HG02970 (cell line): Measurements from ENCODE around the gene CPB2.

Experiments
- ATAC-seq: cut with Tn5 transposase; IDR thresholded peaks from one replicate; pipeline ENCODE4 v1.9.1; 2021; ENCODE audit warnings: mild to moderate bottlenecking, moderate library complexity, moderate number of reproducible peaks; ENCODE audit not compliant: unreplicated experiment, low FRiP score

Gene CPB2

DNA sequence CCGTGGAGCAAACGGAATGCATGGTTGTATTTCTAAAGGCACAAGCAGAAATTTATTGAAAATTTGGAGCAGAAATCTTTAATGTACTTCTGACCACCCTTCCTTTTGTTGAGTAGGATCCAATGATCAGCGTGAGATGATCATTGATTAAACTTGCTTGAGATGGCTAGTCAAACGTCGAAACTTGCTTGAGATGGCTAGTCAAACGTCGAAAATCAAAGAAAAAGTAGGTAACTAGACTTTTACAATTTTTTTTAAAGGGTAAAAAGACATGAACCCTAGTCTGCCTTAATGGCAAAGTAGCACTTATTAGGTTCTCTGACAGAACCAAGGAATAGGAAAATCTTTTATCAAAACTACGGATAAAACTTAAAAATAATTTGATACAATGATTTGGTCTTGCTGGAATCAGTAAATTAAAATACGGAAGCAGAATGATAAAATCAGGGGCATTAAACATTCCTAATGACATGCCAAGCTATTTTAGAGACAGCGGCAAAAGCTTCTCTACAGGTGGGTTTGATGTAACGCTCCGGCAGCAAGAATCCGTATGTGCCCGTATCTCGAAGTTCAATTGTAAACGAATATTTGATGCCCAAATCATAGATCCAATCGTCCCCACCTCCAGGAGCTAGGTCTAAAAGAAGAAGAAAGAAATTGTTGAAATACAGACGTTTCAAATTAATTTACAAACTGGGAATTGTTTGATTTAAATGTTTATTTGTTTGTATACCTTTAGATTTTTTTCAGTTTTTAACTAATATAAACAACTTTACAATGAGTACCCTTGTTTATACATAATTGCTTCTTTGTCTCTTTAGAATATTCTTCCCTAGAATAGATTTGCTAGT lies 51.4 kb downstream of the CPB2 start:
- no peak for ATAC-seq

DNA sequence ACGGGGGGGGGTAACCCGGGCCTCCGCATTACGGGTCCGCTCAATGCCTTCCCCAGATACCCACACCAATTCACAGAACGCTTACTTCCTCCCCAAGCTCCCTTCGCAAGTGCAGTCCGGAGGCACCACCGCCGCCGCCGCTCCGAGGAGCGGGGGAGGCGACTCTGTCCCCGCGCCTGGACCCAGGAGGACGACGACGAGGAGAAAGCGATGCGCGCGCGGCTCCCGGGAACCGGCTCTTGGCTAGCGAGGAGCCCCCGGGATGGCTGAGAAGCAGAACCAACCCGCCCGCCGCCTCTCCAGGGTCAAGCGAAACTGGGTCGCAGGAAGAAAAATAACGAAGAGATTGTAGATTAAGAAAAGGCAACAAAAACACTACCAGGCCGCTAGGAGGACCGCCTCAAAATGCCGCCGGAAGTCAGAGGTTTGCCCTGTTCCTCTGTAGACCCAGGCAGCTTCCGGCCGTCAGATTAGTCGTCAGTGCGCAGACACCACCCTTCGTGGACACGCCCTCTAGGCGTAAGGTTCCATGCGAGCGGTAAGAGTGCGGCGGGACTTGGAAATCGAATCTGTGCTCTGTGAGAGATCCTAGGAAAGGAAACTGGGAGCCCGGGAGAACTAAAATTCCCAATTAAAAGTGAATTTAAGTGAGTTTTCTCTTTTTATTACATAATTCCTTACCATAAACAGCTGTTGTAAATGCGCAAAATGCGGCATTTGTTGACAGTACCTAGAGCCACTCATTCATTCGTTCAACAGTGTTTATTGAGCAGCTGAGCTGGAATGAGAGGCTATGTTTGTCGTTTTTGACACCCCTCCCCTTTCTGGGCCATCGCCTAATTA lies 52.3 kb downstream of the CPB2 start, which contains the start of gene ZC3H13:
TSS of gene ZC3H13 (minus strand) at position 428 of the 843 bp plus-strand sequence. CDS start 7,239 bp downstream, outside the sequence.
- ATAC-seq, result peak; percentile 96

DNA sequence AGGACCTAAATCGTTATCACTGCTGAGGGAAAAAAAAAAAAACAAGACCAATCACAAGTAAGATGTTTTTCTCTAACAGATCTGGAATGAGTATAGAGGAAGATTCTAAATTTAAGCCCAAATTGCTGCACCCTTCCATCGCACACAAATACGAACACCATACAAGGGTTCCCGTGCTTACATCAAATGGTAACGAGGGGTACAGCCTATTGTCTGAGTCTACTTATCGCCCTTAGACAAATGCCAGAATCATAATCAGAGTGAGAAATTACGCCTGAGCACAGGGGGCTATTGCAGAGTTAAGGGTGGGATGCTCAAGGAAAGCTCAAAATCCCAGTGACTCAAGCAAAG lies 52.9 kb downstream of the CPB2 start:
- no peak for ATAC-seq

GRCh38 chr13:46050771-46051170 lies 54.1 kb downstream of the CPB2 start:
- no peak for ATAC-seq

DNA sequence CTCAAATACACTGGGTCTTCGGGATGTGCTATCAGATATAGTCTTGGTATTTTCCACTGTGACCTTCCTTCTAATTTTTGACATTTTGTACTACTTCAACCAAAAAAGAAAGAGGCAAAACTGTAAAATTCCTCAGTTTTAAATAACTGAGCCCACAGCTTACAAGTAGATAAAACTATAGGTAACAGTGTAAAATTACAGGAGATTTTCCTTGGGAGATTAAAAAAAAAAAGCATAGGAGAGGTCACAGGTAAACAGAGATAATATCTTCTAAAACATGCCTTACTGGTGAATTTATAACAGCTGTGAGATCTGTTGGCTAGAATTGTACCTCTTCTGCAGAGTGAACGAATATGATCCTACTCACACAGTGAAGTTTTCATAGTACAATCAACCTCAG lies 59.4 kb downstream of the CPB2 start:
- no peak for ATAC-seq

- no peak for ATAC-seq
These were observed 61.2 kb downstream of the CPB2 start for GRCh38 chr13:46043647-46044046.

- ATAC-seq, result no peak
These were observed 63.4 kb downstream of the CPB2 start for GRCh38 chr13:46041419-46041839.

DNA sequence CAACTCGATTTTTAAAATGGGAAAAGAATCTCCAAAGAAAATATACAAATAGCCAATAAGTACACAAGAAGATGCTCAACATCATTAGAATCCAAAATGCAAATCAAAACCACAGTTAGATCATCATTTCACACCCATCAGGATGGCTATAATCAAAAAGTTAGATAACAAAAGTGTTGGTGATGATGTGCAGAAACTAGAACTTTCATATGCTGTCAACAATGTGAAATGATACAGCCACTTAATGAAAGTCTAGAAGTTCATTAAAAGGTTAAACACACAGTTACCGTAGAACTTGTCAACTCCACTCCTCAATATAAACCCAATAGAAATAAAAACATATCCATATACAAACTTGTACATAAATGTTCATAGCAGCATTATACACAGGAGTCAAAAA lies 64.1 kb downstream of the CPB2 start:
- no peak for ATAC-seq

GRCh38 chr13:46039411-46040182 lies 65.2 kb downstream of the CPB2 start:
- ATAC-seq, result no peak

DNA sequence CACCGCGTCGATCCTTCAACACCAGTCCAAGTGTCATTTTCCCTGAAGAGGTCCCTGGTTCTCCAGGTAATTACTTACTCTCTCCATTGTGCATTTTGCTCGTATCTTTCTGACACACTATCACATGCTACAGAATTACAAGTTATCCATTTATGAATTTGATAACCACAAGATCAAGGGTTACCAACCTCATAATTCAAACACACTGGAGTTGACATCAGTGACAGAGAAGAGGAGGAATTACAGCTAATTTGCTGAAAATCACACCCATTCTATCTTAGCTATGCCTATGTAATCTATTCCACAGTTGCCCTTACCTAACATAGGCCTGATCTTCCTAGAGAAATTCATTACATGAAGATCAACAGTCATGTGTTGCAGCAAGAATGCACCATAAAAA lies 66.5 kb downstream of the CPB2 start:
- no peak for ATAC-seq

- no peak for ATAC-seq
These were observed 69.8 kb downstream of the CPB2 start for GRCh38 chr13:46035066-46035465.

GRCh38 chr13:46032341-46032740 lies 72.5 kb downstream of the CPB2 start:
- ATAC-seq, result no peak

DNA sequence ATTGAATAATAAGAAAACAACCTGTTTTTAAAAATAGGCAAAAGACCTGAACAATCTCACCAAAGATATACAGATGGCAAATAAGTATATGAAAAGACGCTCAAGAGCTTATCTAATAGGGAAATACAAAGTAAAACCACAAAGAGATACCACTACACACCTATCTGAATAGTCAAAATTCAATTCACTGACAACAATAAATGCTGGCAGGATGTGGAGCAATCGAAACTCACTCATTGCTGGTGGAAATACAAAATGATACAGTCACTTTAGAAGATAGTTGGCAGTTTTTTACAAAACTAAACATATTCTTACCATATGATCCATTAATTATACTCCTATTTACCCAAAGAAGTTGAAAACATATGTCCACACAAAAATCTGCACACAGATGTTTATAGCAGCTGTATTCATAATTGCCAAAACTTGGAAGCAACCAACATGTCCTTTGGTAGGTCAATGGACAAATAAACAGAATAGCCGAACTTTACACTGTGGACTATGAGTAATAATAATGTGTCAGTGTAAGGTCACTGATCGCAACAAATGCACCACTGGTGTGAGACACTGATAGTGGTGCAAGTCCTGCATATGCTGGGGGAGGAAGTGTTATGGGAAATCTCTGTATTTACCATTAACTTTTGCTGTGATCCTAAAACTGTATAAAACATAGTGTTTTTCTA lies 73.1 kb downstream of the CPB2 start:
- no peak for ATAC-seq

DNA sequence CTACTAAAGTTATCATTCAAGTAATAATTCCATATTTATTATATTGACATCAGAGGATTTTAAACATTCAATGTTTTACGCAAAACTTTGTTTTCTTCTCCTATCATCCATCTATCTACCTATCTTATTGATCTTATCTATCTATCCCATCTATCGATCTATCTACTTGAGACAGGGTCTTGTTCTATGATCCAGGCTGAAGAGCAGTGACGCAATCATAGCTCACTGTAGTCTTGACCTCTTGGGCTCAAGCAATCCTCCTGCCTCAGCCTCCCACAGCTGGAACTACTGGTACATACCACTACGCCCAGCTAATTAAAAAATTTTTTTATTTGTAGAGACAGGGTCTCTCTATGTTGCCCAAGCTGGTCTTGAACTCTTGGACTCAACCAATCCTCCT lies 79.7 kb downstream of the CPB2 start:
- ATAC-seq, result no peak

DNA sequence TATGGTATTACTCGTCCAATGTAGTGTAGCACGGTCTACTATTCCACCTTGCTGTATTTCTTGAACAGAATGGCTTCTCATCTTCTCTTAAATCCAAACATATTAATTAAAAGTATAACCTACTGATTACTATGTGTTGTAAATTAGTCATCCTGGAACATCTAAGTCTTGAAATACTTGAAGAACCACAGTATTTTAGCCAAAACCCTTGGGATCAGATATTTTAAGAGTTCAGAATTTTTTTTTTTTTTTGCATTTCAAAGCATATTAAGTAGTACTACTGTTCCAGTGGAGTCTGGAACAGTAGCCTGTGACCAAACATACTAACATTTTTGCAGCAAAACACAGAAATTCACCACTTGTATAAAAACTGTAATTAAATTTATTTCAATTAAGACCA lies 82.4 kb downstream of the CPB2 start:
- ATAC-seq, result no peak

- ATAC-seq, result no peak
These were observed 88.6 kb downstream of the CPB2 start for GRCh38 chr13:46016216-46016615.

DNA sequence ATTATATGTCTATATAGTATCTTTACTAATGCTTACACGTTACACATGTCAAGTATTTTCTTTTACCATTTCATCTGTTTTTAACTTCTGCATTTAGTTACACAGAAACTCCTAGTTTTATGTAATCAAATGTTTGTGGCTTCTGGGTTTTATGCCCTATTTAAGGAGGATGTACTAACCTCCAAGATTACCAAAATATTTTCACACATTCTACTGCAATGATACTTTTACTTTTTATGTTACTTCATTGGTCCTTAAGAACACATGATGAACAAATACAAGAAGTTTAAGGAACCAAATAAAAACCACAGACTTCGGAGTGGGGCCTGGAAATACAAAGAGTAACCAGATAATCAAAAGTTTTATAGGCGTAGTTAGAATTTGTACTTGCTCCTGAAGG lies 89.5 kb downstream of the CPB2 start:
- no peak for ATAC-seq

GRCh38 chr13:46012404-46012803 lies 92.4 kb downstream of the CPB2 start:
- ATAC-seq, result no peak

GRCh38 chr13:46010148-46010547 lies 94.7 kb downstream of the CPB2 start:
- no peak for ATAC-seq

- no peak for ATAC-seq
These were observed 96.2 kb downstream of the CPB2 start for GRCh38 chr13:46008631-46009030.
